Upper lobe of left lung (tissue), 6 donors: ENCODE results near the gene SMYD3. TPM values are rescaled to one million over a fixed set of nuclear protein-coding genes. Genes with fewer than 3 reads are reported as not detected.

Source experiments
- ATAC-seq, 2 donors: fragments of 200-7000 bp; cut with Tn5 transposase; one replicate each; pipeline ENCODE4 v1.9.1; 2022; ENCODE audit warnings: mild to moderate bottlenecking in 2 of 2, moderate library complexity in 2 of 2; ENCODE audit not compliant: low FRiP score in 2 of 2
- DNase-seq, 2 donors: peaks; one replicate each; pipeline ENCODE4 v3.0.0-alpha.2; 2019 to 2020
- H3K27ac ChIP-seq, 4 donors: fragments of 200-600 bp; sonication (generic); one replicate each; pipeline ENCODE4 v1.5.1; 2016 to 2019
- H3K27me3 ChIP-seq, 4 donors: fragments of 200-600 bp; sonication (generic); one replicate each; pipeline ENCODE4 v1.5.1; 2017 to 2019
- H3K36me3 ChIP-seq, 4 donors: fragments of 200-600 bp; sonication (generic); one replicate each; pipeline ENCODE4 v1.5.1; 2016 to 2019
- H3K4me1 ChIP-seq, 4 donors: fragments of 200-600 bp; sonication (generic); one replicate each; pipeline ENCODE4 v1.5.1; 2018 to 2019
- H3K4me3 ChIP-seq, 4 donors: fragments of 200-600 bp; sonication (generic); one replicate each; pipeline ENCODE4 v1.5.1; 2017 to 2019; ENCODE audit warnings: mild to moderate bottlenecking in 2 of 4, moderate library complexity in 1 of 4
- H3K9me3 ChIP-seq, 4 donors: fragments of 200-600 bp; sonication (generic); one replicate each; pipeline ENCODE4 v1.5.1; 2018 to 2019
- EP300 ChIP-seq, 4 donors: sonication (generic); formaldehyde crosslinking; IDR thresholded peaks; one replicate each; pipeline ENCODE4 v1.5.1; 2017; ENCODE audit warnings: antibody characterized with exemption in 4 of 4, control low read depth in 2 of 4
- POLR2A ChIP-seq, 4 donors: fragments of 450-650 bp; IDR thresholded peaks; one replicate each; pipeline ENCODE4 v1.5.1; 2016 to 2017; ENCODE audit warnings: antibody characterized with exemption in 4 of 4, mild to moderate bottlenecking in 2 of 4
- POLR2AphosphoS5 ChIP-seq, 2 donors: sonication (generic); formaldehyde crosslinking; IDR thresholded peaks; one replicate each; pipeline ENCODE4 v1.5.1; 2017; ENCODE audit warnings: antibody characterized with exemption in 2 of 2
- WGBS, 2 donors: methylation state at CpG; one replicate each; pipeline ENCODE4 v1.1.5; 2017 to 2018; 5-methylcytosine and 5-hydroxymethylcytosine counted together
- total RNA-seq, 6 donors: library from RNA; depleted of rRNA in 4 of 6; stranded (reverse); fragments of >200 nt in 4 of 6; gene quantifications; one replicate each; pipeline versions ENCODE4 v1.1.0 to v1.2.1, GENCODE V29; 2016 to 2021
- TF ChIP-seq, protein P1 (sequence below), 6 experiments: fragments of 450-650 bp in 4 of 6; fragments of 200-600 bp in 2 of 6; sonication (generic) in 2 of 6; IDR thresholded peaks; one replicate each; pipeline ENCODE4 v1.5.1; 2016 to 2019; ENCODE audit warnings: antibody characterized with exemption in 6 of 6
- donor health status: DM: no; HTN: no; CAD: no; lungs with moderate emphysema.
- donor health status: DM: no; HTN: yes; CAD: no; lungs with severe emphysema.

SMYD3 gene
- total RNA-seq, 6 donors from 2014 or later = 22.7 to 109 (median 34.0) TPM

GRCh38 chr1:246497331-246497915 is 9.7 kb downstream of the SMYD3 start:
- WGBS, 2 donors = 51 to 52% methylated on average over 2 of the region's 2 CpGs
- ATAC-seq (peak in 1 of 2 donors; percentile 80), DNase-seq (no peak)
- H3K27me3 ChIP-seq = no peaks in the 10 kb centered on the region
- no peaks in the 10 kb centered on the region for H3K36me3 ChIP-seq
- no peak overlapping the region for H3K4me3 ChIP-seq
- no peak overlapping the region for H3K27ac ChIP-seq
- no peaks in the 10 kb centered on the region for H3K9me3 ChIP-seq
- peaks cover 0 to 5% (median 0%) of the 10 kb centered on the region in 4 donors for H3K4me1 ChIP-seq
- TF ChIP-seq, protein P1, sequence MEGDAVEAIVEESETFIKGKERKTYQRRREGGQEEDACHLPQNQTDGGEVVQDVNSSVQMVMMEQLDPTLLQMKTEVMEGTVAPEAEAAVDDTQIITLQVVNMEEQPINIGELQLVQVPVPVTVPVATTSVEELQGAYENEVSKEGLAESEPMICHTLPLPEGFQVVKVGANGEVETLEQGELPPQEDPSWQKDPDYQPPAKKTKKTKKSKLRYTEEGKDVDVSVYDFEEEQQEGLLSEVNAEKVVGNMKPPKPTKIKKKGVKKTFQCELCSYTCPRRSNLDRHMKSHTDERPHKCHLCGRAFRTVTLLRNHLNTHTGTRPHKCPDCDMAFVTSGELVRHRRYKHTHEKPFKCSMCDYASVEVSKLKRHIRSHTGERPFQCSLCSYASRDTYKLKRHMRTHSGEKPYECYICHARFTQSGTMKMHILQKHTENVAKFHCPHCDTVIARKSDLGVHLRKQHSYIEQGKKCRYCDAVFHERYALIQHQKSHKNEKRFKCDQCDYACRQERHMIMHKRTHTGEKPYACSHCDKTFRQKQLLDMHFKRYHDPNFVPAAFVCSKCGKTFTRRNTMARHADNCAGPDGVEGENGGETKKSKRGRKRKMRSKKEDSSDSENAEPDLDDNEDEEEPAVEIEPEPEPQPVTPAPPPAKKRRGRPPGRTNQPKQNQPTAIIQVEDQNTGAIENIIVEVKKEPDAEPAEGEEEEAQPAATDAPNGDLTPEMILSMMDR (IDR thresholded peaks at IDR 0.05) = peak; percentile 37 to 83 (median 68)
- no peak for TF ChIP-seq POLR2A (IDR thresholded peaks at IDR 0.05)
- TF ChIP-seq POLR2AphosphoS5 (IDR thresholded peaks at IDR 0.05) = no peak

- Histone ChIP-seq H3K27me3 (no peaks in the 10 kb centered on the region), H3K4me1 (peaks cover 0 to 5% (median 0%) of the 10 kb centered on the region in 4 donors), H3K36me3 (no peaks in the 10 kb centered on the region), H3K27ac (no peak overlapping the region), H3K9me3 (no peaks in the 10 kb centered on the region), H3K4me3 (no peak overlapping the region)
- WGBS, 2 donors = 31% methylated on average over 3 of the region's 3 CpGs
- ATAC-seq (peak; percentile 78 to 84), DNase-seq (peak in 1 of 2 donors; percentile 46)
- TF ChIP-seq POLR2A (IDR thresholded peaks at IDR 0.05) (no peak), EP300 (IDR thresholded peaks at IDR 0.05) (no peak), POLR2AphosphoS5 (IDR thresholded peaks at IDR 0.05) (no peak)
- TF ChIP-seq, protein P1 (IDR thresholded peaks at IDR 0.05) = peak in 5 of 6 experiments; percentile 45 to 68 (median 58)
Observed at GRCh38 chr1:246492611-246493245, 14.4 kb downstream of the SMYD3 start.

DNA sequence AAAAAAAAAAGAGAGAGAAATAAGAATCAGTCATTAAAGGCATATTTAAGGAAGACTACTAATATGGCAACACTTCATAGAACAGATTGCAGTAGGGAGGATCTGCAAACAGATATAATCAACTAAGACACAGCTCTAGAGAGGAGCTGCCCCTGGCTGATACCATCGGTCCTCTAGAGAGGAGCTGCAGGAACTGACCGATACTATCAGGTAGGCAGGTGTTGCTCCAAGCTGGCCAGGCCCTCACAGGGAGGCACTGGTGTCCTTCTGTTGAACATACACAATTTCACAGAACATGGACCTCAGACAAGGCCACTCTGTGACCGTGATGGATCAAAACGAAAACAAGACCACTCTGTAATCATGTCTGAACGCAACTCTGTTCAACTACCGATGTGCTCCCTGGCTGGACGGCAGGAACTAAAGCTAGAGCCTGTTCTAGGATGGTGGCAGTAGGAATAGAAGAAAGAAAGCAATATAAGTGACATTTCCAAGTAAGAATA is 15.5 kb downstream of the SMYD3 start:
- Histone ChIP-seq H3K4me3 (no peak overlapping the region), H3K9me3 (no peaks in the 10 kb centered on the region), H3K36me3 (no peaks in the 10 kb centered on the region), H3K27ac (no peak overlapping the region), H3K27me3 (no peaks in the 10 kb centered on the region), H3K4me1 (no peaks in the 10 kb centered on the region)
- ATAC-seq (no peak), DNase-seq (no peak)
- 89 to 94% methylated on average over 7 of the region's 7 CpGs for whole genome bisulfite sequencing, 2 donors
- TF ChIP-seq POLR2A (IDR thresholded peaks at IDR 0.05) = no peak
- TF ChIP-seq EP300 (IDR thresholded peaks at IDR 0.05) = no peak
- no peak for TF ChIP-seq POLR2AphosphoS5 (IDR thresholded peaks at IDR 0.05)
- TF ChIP-seq, protein P1 (IDR thresholded peaks at IDR 0.05) = no peak

DNA sequence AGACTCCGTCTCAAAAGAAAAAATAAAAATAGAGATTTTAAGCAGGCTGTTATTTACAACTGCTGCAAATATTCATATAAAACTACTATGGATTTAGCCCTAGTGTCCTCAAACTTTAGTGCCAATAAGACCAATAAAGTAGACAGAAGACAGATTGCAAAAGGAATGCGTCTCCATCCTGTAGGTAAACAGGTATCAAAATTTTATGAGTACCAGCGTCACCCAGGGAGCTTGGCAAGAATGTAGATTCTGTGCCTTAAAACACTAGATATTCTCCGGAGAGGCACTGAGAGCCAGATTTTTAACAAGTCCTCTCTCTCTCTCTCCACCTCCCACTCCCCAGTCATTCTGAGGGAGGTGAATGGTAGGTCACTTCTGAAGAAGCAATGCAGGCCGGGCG is 18.4 kb downstream of the SMYD3 start:
- TF ChIP-seq EP300 (IDR thresholded peaks at IDR 0.05) = no peak
- WGBS, 2 donors = 91 to 96% methylated on average over 6 of the region's 6 CpGs
- Histone ChIP-seq H3K4me1 (peaks cover 0 to under 1% (median 0%) of the 10 kb centered on the region in 4 donors), H3K27ac (no peak overlapping the region), H3K36me3 (no peaks in the 10 kb centered on the region), H3K4me3 (no peak overlapping the region), H3K27me3 (no peaks in the 10 kb centered on the region), H3K9me3 (no peaks in the 10 kb centered on the region)
- ATAC-seq = no peak
- DNase-seq = no peak

DNA sequence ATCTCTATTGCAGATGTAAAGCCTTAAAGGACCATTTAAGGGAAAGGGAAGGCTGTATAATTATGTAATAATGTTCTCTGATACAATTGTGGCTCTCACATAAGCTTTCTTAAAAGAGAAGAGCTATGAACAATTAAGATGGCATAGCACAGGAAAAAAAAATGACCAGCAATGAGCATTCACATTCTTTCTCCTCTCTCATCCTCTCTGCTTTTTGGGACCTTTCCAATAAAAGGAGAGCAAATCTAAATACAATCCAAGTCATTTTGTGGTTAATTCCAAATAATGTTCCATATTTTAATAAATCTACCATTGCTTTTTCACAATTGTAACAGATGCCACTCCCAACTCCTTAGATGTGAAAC is 23.5 kb downstream of the SMYD3 start:
- DNase-seq (no peak), ATAC-seq (no peak)
- no peak overlapping the region for H3K27ac ChIP-seq
- TF ChIP-seq, protein P1 (IDR thresholded peaks at IDR 0.05) = no peak
- TF ChIP-seq POLR2A (IDR thresholded peaks at IDR 0.05) (no peak), POLR2AphosphoS5 (IDR thresholded peaks at IDR 0.05) (no peak), EP300 (IDR thresholded peaks at IDR 0.05) (no peak)
- no peak overlapping the region for H3K4me3 ChIP-seq
- H3K9me3 ChIP-seq = no peaks in the 10 kb centered on the region
- no peaks in the 10 kb centered on the region for H3K36me3 ChIP-seq
- H3K4me1 ChIP-seq = peaks cover 0 to 5% (median 3%) of the 10 kb centered on the region in 4 donors
- no peaks in the 10 kb centered on the region for H3K27me3 ChIP-seq
